GM12872 (cell line): Measurements from ENCODE around the gene DNM2.

Experiments
- TF ChIP-seq, protein P1 (sequence below): IDR thresholded peaks from 3 replicates; pipeline ENCODE4 v1.5.1; 2011; ENCODE audit warnings: low read depth, mild to moderate bottlenecking, low read length, moderate library complexity; ENCODE audit not compliant: insufficient read depth

Gene DNM2

GRCh38 chr19:10835089-10835753, 117.3 kb downstream of the DNM2 start:
- TF ChIP-seq, protein P1, sequence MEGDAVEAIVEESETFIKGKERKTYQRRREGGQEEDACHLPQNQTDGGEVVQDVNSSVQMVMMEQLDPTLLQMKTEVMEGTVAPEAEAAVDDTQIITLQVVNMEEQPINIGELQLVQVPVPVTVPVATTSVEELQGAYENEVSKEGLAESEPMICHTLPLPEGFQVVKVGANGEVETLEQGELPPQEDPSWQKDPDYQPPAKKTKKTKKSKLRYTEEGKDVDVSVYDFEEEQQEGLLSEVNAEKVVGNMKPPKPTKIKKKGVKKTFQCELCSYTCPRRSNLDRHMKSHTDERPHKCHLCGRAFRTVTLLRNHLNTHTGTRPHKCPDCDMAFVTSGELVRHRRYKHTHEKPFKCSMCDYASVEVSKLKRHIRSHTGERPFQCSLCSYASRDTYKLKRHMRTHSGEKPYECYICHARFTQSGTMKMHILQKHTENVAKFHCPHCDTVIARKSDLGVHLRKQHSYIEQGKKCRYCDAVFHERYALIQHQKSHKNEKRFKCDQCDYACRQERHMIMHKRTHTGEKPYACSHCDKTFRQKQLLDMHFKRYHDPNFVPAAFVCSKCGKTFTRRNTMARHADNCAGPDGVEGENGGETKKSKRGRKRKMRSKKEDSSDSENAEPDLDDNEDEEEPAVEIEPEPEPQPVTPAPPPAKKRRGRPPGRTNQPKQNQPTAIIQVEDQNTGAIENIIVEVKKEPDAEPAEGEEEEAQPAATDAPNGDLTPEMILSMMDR: no peak

DNA sequence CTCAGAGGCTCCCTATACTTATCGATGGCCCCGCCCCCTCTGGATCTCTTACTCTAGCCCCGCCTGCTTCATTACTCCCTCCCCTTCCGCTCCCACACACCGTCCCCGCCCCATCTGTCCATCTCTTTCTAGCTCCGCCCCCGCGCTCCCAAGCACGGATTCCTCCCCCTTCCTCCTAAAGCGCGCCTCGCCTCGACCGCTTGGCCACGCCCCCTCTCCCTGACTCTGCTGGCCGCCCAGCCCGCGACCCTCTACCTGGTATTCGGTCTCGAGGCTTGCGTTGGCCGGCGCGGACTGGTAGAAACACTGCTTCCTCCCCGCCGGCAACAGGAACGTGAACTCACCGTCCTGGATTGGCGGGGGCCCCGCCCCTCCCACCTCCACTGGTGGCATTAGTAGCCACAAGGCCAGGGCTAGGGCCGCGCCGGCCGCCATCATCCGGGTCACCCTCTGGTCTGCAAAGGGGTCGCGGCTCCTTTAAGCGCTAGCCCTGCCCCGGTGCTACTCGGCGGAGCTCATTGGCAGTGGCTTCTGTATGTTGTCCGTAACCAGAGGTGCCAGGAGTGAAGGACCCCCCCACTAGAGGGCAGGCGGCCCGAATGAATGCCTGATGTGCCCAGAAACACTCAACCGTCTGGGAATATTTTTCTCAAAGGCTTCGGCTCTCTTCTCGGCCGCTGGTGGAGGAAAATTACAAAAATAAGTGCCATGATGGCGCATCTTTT, 118.0 kb downstream of the DNM2 start, which contains the start of gene TMED1:
Gene TMED1, minus strand, starts transcription at position 459 of the 725 bp plus-strand sequence. Its CDS starts 21 bp downstream, at position 438.
- TF ChIP-seq, protein P1: no peak

DNA sequence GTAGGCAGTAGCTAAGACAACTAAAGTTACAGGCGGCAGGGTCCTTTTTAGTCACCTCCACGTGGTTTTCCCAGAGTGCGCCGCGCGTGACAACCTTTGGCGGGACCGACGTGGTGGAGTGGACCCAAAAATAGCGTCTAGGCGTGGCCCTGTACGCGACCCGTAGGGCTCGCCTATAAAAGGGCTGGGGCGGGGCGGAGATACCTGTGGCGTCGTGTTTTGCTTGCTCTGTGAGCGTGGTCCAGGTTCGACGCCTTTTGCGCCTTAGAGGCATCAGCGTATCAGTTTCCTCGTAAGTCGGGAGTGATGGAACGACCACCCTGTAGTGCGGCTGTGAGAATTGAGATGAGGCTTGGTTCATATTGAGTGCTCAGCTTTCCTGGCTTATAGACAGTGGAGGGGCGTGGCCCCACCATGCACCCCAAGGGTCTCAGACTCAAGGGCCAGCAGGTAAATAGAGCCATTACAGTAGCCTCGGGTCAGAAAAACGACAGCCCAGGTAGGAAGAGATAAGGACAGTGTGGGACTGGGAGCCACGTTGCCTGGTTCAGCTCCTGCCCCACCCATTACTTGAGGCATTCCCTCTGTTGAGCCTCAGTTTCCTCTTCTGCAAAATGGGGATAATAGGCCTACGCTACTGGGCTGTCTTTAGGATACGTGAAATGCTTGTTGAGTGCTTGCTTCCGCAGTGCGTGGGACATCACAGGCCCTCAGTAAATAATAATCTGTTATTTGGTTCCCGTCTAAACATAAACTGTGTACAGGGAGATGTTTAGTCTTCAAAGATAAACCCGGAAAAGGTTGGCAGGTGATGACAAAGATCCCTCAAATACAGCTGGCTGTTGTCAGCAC, 118.8 kb downstream of the DNM2 start:
- TF ChIP-seq, protein P1: no peak

GRCh38 chr19:10838377-10838776, 120.5 kb downstream of the DNM2 start:
- TF ChIP-seq, protein P1: no peak

DNA sequence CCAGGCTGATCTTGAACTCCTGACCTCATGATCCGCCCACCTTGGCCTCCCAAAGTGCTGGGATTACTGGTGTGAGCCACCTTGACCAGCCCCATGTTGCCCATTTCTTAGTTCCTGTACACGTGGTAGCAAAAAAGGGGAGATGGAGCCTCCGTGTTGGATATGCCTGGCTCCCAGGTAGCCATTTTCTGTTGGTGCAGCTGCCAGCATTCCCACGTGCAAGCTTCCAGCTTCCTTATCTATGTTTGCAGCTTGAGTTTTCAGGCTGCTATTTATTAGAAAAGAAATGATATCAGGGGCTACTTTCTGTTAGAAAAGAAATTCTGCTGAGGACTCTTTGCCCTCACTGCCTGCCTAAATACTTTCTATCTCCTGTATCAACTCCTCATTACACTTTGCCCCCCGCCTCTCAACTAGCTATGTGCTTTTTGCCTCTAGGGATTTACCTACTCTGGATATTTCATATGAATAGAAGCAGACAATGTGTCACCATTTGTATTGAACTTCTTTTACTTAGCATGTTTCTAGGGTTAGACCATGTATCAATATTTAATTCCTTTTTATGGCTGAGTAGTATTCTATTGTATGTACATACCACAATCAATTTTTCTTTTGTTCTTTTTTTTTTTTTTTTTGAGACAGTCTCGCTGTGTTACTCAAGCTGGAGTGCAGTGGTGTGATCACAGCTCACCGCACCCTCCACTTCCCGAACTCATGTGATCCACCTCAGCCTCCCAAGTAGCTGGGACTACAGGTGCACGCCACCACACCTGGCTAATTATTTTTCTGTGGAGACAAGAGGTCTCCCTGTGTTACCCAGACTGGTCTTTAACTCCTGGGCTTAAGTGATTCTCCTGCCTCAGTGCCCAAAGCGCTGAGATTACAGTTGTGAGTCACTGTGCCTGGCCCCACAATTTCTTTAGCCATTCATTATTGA, 121.5 kb downstream of the DNM2 start:
- TF ChIP-seq, protein P1: no peak

DNA sequence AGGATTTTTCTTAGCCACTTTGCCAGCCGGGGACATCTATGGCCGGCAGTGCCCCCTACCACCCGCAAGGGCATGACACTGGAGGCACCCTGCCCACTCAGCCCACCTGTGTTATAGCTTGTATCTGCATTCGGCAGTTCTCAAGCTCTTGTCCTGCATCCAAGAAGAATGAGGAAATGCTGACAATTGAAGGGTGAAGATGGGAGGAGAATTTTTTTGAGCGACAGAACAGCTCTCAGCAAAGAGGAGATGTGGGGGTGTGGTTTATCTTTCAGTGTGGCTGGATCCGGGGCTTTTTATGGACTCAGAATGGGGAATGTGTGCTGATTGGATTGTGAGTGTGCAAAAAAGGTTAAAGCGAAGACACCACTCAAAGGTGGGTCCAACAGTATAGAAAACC, 124.9 kb downstream of the DNM2 start:
- TF ChIP-seq, protein P1: no peak
